Esophagus squamous epithelium (tissue), 4 donors: ENCODE results near the gene CDHR2.

Experiments
- CTCF ChIP-seq, 6 experiments: fragments of 450-650 bp in 4 of 6; fragments of 200-600 bp in 2 of 6; sonication (generic) in 2 of 6; IDR thresholded peaks; one replicate each; pipeline ENCODE4 v1.5.1; 2016 to 2019; ENCODE audit warnings: antibody characterized with exemption in 6 of 6, mild to moderate bottlenecking in 4 of 6, moderate library complexity in 4 of 6
- POLR2A ChIP-seq, 4 donors: fragments of 450-650 bp; IDR thresholded peaks; one replicate each; pipeline ENCODE4 v1.6.1; 2017; ENCODE audit warnings: antibody characterized with exemption in 4 of 4, mild to moderate bottlenecking in 4 of 4, moderate library complexity in 3 of 4

GRCh38 chr5:176590035-176590717, 41.0 kb downstream of the CDHR2 start:
- TF ChIP-seq CTCF (IDR thresholded peaks at IDR 0.05) (no peak), POLR2A (IDR thresholded peaks at IDR 0.05) (no peak)
